Breast epithelium (tissue), 4 donors: ENCODE results near the gene ATP8B4. TPM values are rescaled to one million over a fixed set of nuclear protein-coding genes. Genes with fewer than 3 reads are reported as not detected.

Source experiments
- DNase-seq, 2 donors: peaks; one replicate each; pipeline ENCODE4 v3.0.0-alpha.2; 2019; ENCODE audit warnings: low spot score in 2 of 2
- H3K27ac ChIP-seq, 2 donors: fragments of 200-600 bp; sonication (generic) in 1 of 2; one replicate each; pipeline ENCODE4 v1.5.1; 2016 to 2019; ENCODE audit warnings: mild to moderate bottlenecking in 1 of 2
- H3K27me3 ChIP-seq, 2 donors: fragments of 200-600 bp; sonication (generic) in 1 of 2; one replicate each; pipeline versions ENCODE4 v1.5.1 to v1.6.0; 2017 to 2019; ENCODE audit warnings: control low read depth in 1 of 2, mild to moderate bottlenecking in 1 of 2
- H3K36me3 ChIP-seq: fragments of 200-600 bp; one replicate; pipeline ENCODE4 v1.5.1; 2019
- H3K4me1 ChIP-seq, 2 donors: fragments of 200-600 bp; sonication (generic); one replicate each; pipeline ENCODE4 v1.5.1; 2016 to 2019; ENCODE audit warnings: control low read depth in 1 of 2
- H3K4me3 ChIP-seq, 3 donors: fragments of 200-600 bp; sonication (generic); 1 replicate in 2 of 3; 2 replicates in 1 of 3; pipeline ENCODE4 v1.5.1; 2016 to 2019; ENCODE audit warnings: mild to moderate bottlenecking in 3 of 3, moderate library complexity in 2 of 3
- H3K9me3 ChIP-seq, 2 donors: fragments of 200-600 bp; sonication (generic) in 1 of 2; one replicate each; pipeline ENCODE4 v1.5.1; 2016 to 2019; ENCODE audit warnings: control low read depth in 1 of 2
- POLR2A ChIP-seq: fragments of 450-650 bp; IDR thresholded peaks from one replicate; pipeline ENCODE4 v1.6.1; 2016; ENCODE audit warnings: antibody characterized with exemption, mild to moderate bottlenecking, moderate library complexity
- POLR2AphosphoS5 ChIP-seq, 3 donors: sonication (generic); formaldehyde crosslinking; IDR thresholded peaks; one replicate each; pipeline ENCODE4 v1.6.1; 2017; ENCODE audit warnings: antibody characterized with exemption in 3 of 3
- intact Hi-C: fragments of 100-400 bp; cut with DNase I; formaldehyde crosslinking; loops from one replicate; pipeline ENCODE4 v1.15.1; 2023; ENCODE audit warnings: low total_unique reads
- total RNA-seq, 3 donors: library from RNA; depleted of rRNA; stranded (reverse); fragments of >200 nt; gene quantifications; one replicate each; pipeline ENCODE4 v1.1.0, GENCODE V29; 2016
- TF ChIP-seq, protein P1 (sequence below), 3 donors: fragments of 450-650 bp; IDR thresholded peaks; one replicate each; pipeline ENCODE4 v1.5.1; 2016 to 2017; ENCODE audit warnings: antibody characterized with exemption in 3 of 3, mild to moderate bottlenecking in 3 of 3, moderate library complexity in 3 of 3

ATP8B4 gene
- total RNA-seq, 3 donors from 2014 or later, result 7.9 to 28.3 (median 9.5) TPM

DNA sequence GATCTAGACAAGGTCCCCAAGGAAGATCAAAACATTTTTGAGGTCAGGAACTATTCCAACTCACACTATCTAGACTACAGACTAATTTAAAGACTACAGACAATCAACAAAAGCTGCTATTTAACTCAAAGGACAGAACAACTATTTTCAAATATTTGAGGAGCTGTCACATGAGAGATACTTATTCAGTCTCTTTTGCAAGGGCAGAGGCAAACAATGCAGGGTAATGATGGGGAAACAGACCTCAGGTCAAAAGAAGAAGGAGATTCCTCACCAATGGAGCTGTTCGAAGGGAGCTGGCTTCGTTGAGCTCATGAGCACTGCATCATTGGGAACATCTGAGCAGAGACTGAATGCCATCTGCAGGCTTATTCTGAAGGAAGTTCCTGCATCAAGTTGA, 266.3 kb downstream of the ATP8B4 start:
- TF ChIP-seq POLR2A, result no peak
- TF ChIP-seq, protein P1, sequence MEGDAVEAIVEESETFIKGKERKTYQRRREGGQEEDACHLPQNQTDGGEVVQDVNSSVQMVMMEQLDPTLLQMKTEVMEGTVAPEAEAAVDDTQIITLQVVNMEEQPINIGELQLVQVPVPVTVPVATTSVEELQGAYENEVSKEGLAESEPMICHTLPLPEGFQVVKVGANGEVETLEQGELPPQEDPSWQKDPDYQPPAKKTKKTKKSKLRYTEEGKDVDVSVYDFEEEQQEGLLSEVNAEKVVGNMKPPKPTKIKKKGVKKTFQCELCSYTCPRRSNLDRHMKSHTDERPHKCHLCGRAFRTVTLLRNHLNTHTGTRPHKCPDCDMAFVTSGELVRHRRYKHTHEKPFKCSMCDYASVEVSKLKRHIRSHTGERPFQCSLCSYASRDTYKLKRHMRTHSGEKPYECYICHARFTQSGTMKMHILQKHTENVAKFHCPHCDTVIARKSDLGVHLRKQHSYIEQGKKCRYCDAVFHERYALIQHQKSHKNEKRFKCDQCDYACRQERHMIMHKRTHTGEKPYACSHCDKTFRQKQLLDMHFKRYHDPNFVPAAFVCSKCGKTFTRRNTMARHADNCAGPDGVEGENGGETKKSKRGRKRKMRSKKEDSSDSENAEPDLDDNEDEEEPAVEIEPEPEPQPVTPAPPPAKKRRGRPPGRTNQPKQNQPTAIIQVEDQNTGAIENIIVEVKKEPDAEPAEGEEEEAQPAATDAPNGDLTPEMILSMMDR (IDR thresholded peaks at IDR 0.05), result no peak
- no peak for TF ChIP-seq POLR2AphosphoS5 (IDR thresholded peaks at IDR 0.05)
- Histone ChIP-seq H3K27ac (peak overlapping the region in 1 of 2 donors; percentile 15), H3K9me3 (peaks cover 0 to 6% of the 10 kb centered on the region in 2 donors), H3K4me1 (no peaks in the 10 kb centered on the region), H3K36me3 (no peaks in the 10 kb centered on the region), H3K4me3 (no peak overlapping the region), H3K27me3 (no peaks in the 10 kb centered on the region)
- no peak for DNase-seq
- intact Hi-C loops, result no loop called here

DNA sequence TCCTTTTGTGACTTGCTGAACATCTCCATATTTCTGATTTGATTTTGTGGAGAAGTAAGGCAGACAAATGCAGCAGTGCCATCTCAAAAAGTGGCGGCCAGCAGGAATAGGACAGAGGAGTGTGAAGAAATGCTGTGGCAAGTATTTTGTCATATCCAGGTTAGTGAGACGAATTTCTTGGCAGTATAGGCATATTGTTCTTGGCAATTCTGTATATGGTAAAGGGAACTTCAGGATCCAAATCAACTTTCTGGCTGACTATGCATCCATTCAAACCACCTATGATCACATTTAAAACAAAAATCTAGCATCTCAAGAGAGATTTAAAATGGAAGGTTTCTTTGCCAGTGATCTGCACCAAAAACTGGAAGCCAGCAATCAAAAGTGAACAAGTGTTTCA, 270.2 kb downstream of the ATP8B4 start:
- intact Hi-C loops, result no loop called here
- DNase-seq, result no peak
- H3K27ac ChIP-seq, result no peak overlapping the region
- no peak overlapping the region for H3K4me3 ChIP-seq
- no peaks in the 10 kb centered on the region for H3K4me1 ChIP-seq
- no peak for TF ChIP-seq POLR2AphosphoS5 (IDR thresholded peaks at IDR 0.05)
- TF ChIP-seq POLR2A, result no peak
- TF ChIP-seq, protein P1 (IDR thresholded peaks at IDR 0.05), result no peak
- H3K27me3 ChIP-seq, result no peaks in the 10 kb centered on the region
- peaks cover 0 to 6% of the 10 kb centered on the region in 2 donors for H3K9me3 ChIP-seq
- H3K36me3 ChIP-seq, result no peaks in the 10 kb centered on the region

DNA sequence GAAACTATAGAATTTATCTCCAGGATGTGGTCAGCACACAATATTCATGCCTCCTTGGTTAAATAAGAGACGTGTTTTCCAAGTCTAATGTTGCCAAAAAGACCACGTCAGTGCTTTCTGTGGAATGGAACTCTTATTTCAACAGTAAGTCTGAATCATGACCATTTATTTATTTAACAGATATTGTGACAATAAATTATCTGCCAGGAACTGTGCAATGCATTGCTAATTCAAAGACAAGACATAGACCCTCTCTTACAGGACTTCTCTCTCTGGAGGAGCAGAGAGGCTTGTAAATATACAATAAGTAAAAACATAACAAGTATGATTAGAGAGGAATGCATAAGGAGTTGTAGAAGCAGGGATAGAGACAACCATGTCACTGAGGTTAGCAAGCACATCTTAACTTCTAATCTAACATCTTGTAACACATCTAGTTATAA, 270.7 kb downstream of the ATP8B4 start:
- TF ChIP-seq POLR2A (no peak), POLR2AphosphoS5 (IDR thresholded peaks at IDR 0.05) (no peak)
- TF ChIP-seq, protein P1 (IDR thresholded peaks at IDR 0.05), result no peak
- no peak overlapping the region for H3K4me3 ChIP-seq
- H3K9me3 ChIP-seq, result peaks cover 0 to 6% of the 10 kb centered on the region in 2 donors
- no peaks in the 10 kb centered on the region for H3K27me3 ChIP-seq
- intact Hi-C loops, result no loop called here
- H3K36me3 ChIP-seq, result no peaks in the 10 kb centered on the region
- H3K27ac ChIP-seq, result no peak overlapping the region
- no peaks in the 10 kb centered on the region for H3K4me1 ChIP-seq
- no peak for DNase-seq

DNA sequence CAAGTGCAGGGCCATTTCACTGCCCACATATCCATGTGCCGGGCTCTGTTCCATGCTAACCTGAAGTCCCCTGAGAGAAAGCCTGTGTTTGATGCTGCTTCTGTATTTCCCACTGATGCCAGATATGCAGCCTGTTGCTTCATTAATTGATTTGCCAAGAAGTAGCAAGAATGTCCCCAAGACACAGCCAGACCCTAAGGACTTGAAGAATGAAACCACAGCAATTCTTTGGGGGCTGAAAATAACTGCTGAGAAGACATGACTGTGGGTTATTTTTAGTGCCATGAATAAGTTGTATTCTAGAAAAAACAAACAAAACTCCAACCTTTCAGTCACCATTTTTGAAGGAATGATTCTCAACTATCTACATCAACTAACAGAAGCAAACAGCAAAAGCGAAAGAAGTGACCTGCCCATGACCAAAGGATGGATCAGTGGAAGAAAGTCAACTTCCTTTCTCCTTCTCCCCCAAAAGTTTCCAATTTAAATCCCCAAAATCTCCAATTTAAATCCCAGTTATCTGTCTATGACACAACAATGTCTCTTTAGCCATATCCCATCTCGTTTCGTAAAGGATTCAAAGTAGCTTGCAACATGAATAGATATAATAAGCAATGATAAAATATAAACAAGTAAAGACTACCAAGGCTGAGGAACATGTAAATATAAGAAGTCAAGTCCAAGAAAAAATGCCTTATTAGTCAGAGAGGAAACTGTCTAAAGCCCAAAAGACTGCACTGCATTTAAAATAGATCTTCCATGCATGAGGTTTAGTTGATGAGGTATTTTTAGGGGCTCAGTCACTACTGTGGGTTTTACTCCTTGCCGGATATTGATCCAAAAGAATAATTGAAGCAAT, 271.4 kb downstream of the ATP8B4 start:
- no peaks in the 10 kb centered on the region for H3K36me3 ChIP-seq
- no peak overlapping the region for H3K27ac ChIP-seq
- H3K4me1 ChIP-seq, result no peaks in the 10 kb centered on the region
- H3K9me3 ChIP-seq, result peaks cover 0 to 6% of the 10 kb centered on the region in 2 donors
- no peaks in the 10 kb centered on the region for H3K27me3 ChIP-seq
- no peak for DNase-seq
- TF ChIP-seq POLR2A, result no peak
- TF ChIP-seq POLR2AphosphoS5 (IDR thresholded peaks at IDR 0.05), result no peak
- TF ChIP-seq, protein P1 (IDR thresholded peaks at IDR 0.05), result no peak
- intact Hi-C loops, result no loop called here
- H3K4me3 ChIP-seq, result no peak overlapping the region

DNA sequence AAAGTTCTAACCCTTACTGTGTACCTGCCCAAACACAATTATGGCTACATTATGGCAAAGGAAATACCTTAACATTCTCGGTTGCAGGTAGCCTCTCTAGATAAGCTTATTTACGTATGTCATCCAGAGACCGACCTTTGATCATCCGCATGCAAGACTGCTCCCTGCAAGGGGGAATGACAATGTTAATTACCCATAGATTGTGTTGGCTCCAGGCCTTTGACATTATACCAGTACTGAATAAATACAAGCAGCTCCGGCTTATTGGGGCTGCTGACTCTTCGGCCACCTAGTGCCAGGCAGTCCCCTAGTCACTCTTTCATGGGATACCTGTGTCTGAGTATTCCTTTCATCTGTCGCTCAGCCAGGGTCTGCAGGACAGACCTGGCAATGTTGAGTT, 274.6 kb downstream of the ATP8B4 start:
- Histone ChIP-seq H3K27me3 (no peaks in the 10 kb centered on the region), H3K27ac (no peak overlapping the region), H3K4me1 (no peaks in the 10 kb centered on the region), H3K4me3 (no peak overlapping the region), H3K36me3 (no peaks in the 10 kb centered on the region), H3K9me3 (peaks cover 0 to 7% of the 10 kb centered on the region in 2 donors)
- intact Hi-C loops, result no loop called here
- no peak for TF ChIP-seq POLR2A
- TF ChIP-seq, protein P1 (IDR thresholded peaks at IDR 0.05), result no peak
- no peak for TF ChIP-seq POLR2AphosphoS5 (IDR thresholded peaks at IDR 0.05)
- no peak for DNase-seq
